H1 (cell line): ENCODE results near the gene MED10. TPM values are rescaled to one million over a fixed set of nuclear protein-coding genes. Genes with fewer than 3 reads are reported as not detected.

Source experiments
- CTCF ChIA-PET: fragments of 300-600 bp; sonication (Branson Sonifier 250); formaldehyde crosslinking; loops from one replicate; lab custom pipeline; 2021; ENCODE audit not compliant: partially characterized antibody; lab: Charles Lee
- POLR2A ChIA-PET: fragments of 300-600 bp; sonication (Branson Sonifier 250); formaldehyde crosslinking; loops from one replicate; lab custom pipeline; 2021; ENCODE audit warnings: inconsistent platforms; ENCODE audit not compliant: partially characterized antibody; lab: Charles Lee
- DNase-seq, 2 experiments: peaks; one replicate each; pipeline versions ENCODE4 v3.0.0 to v3.0.0-alpha.2; 2010 to 2022; ENCODE audit warnings: low spot score in 2 of 2, low read depth in 1 of 2, mixed read lengths in 1 of 2
- FAIRE-seq: peaks from 2 replicates; lab custom pipeline; 2011; peaks lifted over from hg19 to GRCh38; lab: Jason Lieb, UNC
- H2AFZ ChIP-seq: 2 replicates; pipeline ENCODE4 v1.8.1; 2012; ENCODE audit warnings: low read length, inconsistent platforms
- H2AK5ac ChIP-seq: 2 replicates; pipeline ENCODE4 v1.6.1; 2013; ENCODE audit warnings: low read depth, low read length
- H2BK120ac ChIP-seq: replicated peaks from 2 replicates; pipeline ENCODE3; 2013; ENCODE audit warnings: low read depth, low read length, inconsistent platforms
- H2BK12ac ChIP-seq: 2 replicates; pipeline ENCODE4 v1.6.1; 2013; ENCODE audit warnings: low read depth, low read length
- H2BK15ac ChIP-seq: 2 replicates; pipeline ENCODE4 v1.6.1; 2013; ENCODE audit warnings: low read length
- H2BK20ac ChIP-seq: 2 replicates; pipeline ENCODE4 v1.6.1; 2013; ENCODE audit warnings: low read length
- H2BK5ac ChIP-seq: 2 replicates; pipeline ENCODE4 v1.6.1; 2013; ENCODE audit warnings: low read depth, low read length
- H3K14ac ChIP-seq: 2 replicates; pipeline ENCODE4 v1.6.1; 2013; ENCODE audit warnings: inconsistent platforms; ENCODE audit not compliant: insufficient read length
- H3K18ac ChIP-seq: 2 replicates; pipeline ENCODE4 v1.6.1; 2013; ENCODE audit warnings: low read length; ENCODE audit errors: extremely low read depth
- H3K23ac ChIP-seq: 2 replicates; pipeline ENCODE4 v1.6.1; 2013; ENCODE audit warnings: inconsistent platforms; ENCODE audit not compliant: insufficient read length
- H3K23me2 ChIP-seq: 2 replicates; pipeline ENCODE4 v1.6.1; 2013; ENCODE audit warnings: low read depth, low read length
- H3K27ac ChIP-seq: 2 replicates; pipeline ENCODE4 v1.6.1; 2011; ENCODE audit warnings: low read depth, low read length, inconsistent platforms
- H3K27me3 ChIP-seq, 4 experiments: replicated peaks in 1 of 4; 1 replicate in 1 of 4; 2 replicates in 3 of 4; pipeline versions ENCODE4 v1.6.1 to v1.8.1; 2011 to 2013; ENCODE audit warnings: low read length in 3 of 4, mild to moderate bottlenecking in 3 of 4, inconsistent platforms in 2 of 4, mixed read lengths in 2 of 4, moderate library complexity in 1 of 4; ENCODE audit not compliant: control insufficient read depth in 3 of 4, insufficient read depth in 3 of 4; ENCODE audit errors: extremely low read depth in 1 of 4
- H3K36me3 ChIP-seq, 4 experiments: 2 replicates each; pipeline versions ENCODE4 v1.6.1 to v1.8.1; 2011 to 2013; ENCODE audit warnings: mild to moderate bottlenecking in 4 of 4, low read length in 3 of 4, moderate library complexity in 2 of 4, control low read depth in 1 of 4, inconsistent platforms in 1 of 4; ENCODE audit not compliant: insufficient read depth in 4 of 4, control insufficient read depth in 2 of 4
- H3K4ac ChIP-seq: replicated peaks from 2 replicates; pipeline ENCODE3; 2013; ENCODE audit warnings: low read length, low read depth, mixed read lengths, inconsistent platforms; ENCODE audit not compliant: insufficient read length
- H3K4me1 ChIP-seq, 4 experiments: replicated peaks in 1 of 4; 1 replicate in 1 of 4; 2 replicates in 3 of 4; pipeline versions ENCODE4 v1.6.1 to v1.8.1; 2011 to 2013; ENCODE audit warnings: low read length in 3 of 4, inconsistent platforms in 2 of 4, mixed read lengths in 1 of 4; ENCODE audit not compliant: insufficient read depth in 4 of 4, control insufficient read depth in 3 of 4
- H3K4me2 ChIP-seq, 2 experiments: 2 replicates each; pipeline versions ENCODE4 v1.6.1 to v1.8.1; 2011 to 2013; ENCODE audit warnings: low read depth in 2 of 2, low read length in 2 of 2, control low read depth in 1 of 2, inconsistent platforms in 1 of 2, mild to moderate bottlenecking in 1 of 2; ENCODE audit not compliant: insufficient read depth in 1 of 2
- H3K4me3 ChIP-seq, 4 experiments: fragments of 200-600, 300-600 bp in 1 of 4; sonication (generic), shearing (Covaris generic), sonication (Bioruptor Twin) in 1 of 4; 2 replicates each; pipeline versions ENCODE4 v1.5.1 to v1.8.1; 2011 to 2016; ENCODE audit warnings: low read length in 4 of 4, low read depth in 3 of 4, control low read depth in 2 of 4, inconsistent platforms in 2 of 4, mild to moderate bottlenecking in 2 of 4, mixed read lengths in 1 of 4, moderate library complexity in 1 of 4; ENCODE audit not compliant: insufficient read depth in 2 of 4; ENCODE audit errors: extremely low read depth in 1 of 4
- H3K56ac ChIP-seq: replicated peaks from 2 replicates; pipeline ENCODE3; 2013; ENCODE audit warnings: low read depth, mild to moderate bottlenecking, mixed read lengths, low read length, inconsistent platforms; ENCODE audit not compliant: insufficient read length
- H3K79me1 ChIP-seq: 2 replicates; pipeline ENCODE4 v1.6.1; 2013; ENCODE audit warnings: low read depth, low read length, control low read depth
- H3K79me2 ChIP-seq, 2 experiments: 2 replicates each; pipeline versions ENCODE4 v1.6.1 to v1.8.1; 2012 to 2013; ENCODE audit warnings: low read length in 2 of 2, mild to moderate bottlenecking in 2 of 2, inconsistent platforms in 1 of 2; ENCODE audit not compliant: insufficient read depth in 2 of 2, control insufficient read depth in 1 of 2
- H3K9ac ChIP-seq, 4 experiments: replicated peaks in 1 of 4; 1 replicate in 1 of 4; 2 replicates in 3 of 4; pipeline versions ENCODE4 v1.6.1 to v1.8.1; 2011 to 2013; ENCODE audit warnings: low read depth in 3 of 4, low read length in 3 of 4, control low read depth in 2 of 4, mild to moderate bottlenecking in 2 of 4, moderate library complexity in 2 of 4, inconsistent platforms in 1 of 4; ENCODE audit errors: extremely low read depth in 1 of 4
- H3K9me3 ChIP-seq, 2 experiments: 2 replicates each; pipeline versions ENCODE4 v1.6.1 to v1.8.1; 2012 to 2013; ENCODE audit warnings: mild to moderate bottlenecking in 2 of 2, moderate library complexity in 2 of 2, control low read depth in 1 of 2, inconsistent platforms in 1 of 2, low read depth in 1 of 2, low read length in 1 of 2, mixed read lengths in 1 of 2; ENCODE audit not compliant: insufficient read depth in 2 of 2
- H4K20me1 ChIP-seq, 2 experiments: replicated peaks in 1 of 2; 2 replicates each; pipeline versions ENCODE3 to v1.8.1; 2011 to 2013; ENCODE audit warnings: inconsistent platforms in 2 of 2, low read length in 2 of 2, mild to moderate bottlenecking in 1 of 2; ENCODE audit not compliant: insufficient read depth in 2 of 2, control insufficient read depth in 1 of 2
- H4K5ac ChIP-seq: 2 replicates; pipeline ENCODE4 v1.6.1; 2013; ENCODE audit warnings: low read length, low read depth, mixed read lengths, inconsistent platforms; ENCODE audit not compliant: insufficient read length
- H4K8ac ChIP-seq: 2 replicates; pipeline ENCODE4 v1.8.0; 2013; ENCODE audit warnings: mild to moderate bottlenecking, moderate library complexity, low read length, inconsistent platforms; ENCODE audit not compliant: insufficient read depth; ENCODE audit errors: extremely low read depth
- H4K91ac ChIP-seq: replicated peaks from 2 replicates; pipeline ENCODE3; 2013; ENCODE audit warnings: low read length, mixed read lengths, inconsistent platforms; ENCODE audit not compliant: insufficient read length
- BACH1 ChIP-seq: IDR thresholded peaks from 2 replicates; pipeline ENCODE4 v1.6.1; 2012; ENCODE audit warnings: low read length, improper control_type of control experiment
- MAFK ChIP-seq: IDR thresholded peaks from 2 replicates; pipeline ENCODE4 v1.6.1; 2012; ENCODE audit warnings: low read depth, mild to moderate bottlenecking, improper control_type of control experiment, low read length
- RAD21 ChIP-seq, 2 experiments: IDR thresholded peaks in 1 of 2; conservative IDR thresholded peaks in 1 of 2; 2 replicates each; pipeline ENCODE4 v1.6.1; 2011; ENCODE audit warnings: low read depth in 2 of 2, low read length in 2 of 2, improper control_type of control experiment in 1 of 2, inconsistent platforms in 1 of 2, mild to moderate bottlenecking in 1 of 2, moderate library complexity in 1 of 2
- SUZ12 ChIP-seq: fragments of 200-600 bp; sonication (generic); IDR thresholded peaks from 2 replicates; pipeline ENCODE4 v1.6.1; 2012; ENCODE audit warnings: mild to moderate bottlenecking, inconsistent platforms, low read length, moderate library complexity, mixed read lengths
- ZNF274 ChIP-seq: IDR thresholded peaks from 2 replicates; pipeline ENCODE4 v1.7.0; 2012; ENCODE audit warnings: low read length, borderline replicate concordance; ENCODE audit errors: extremely low read depth
- WGBS, 2 experiments: shearing (Covaris generic) in 1 of 2; methylation state at CpG; one replicate each; pipeline versions ENCODE4 v1.1.6 to v1.1.7; 2013 to 2015; ENCODE audit warnings: low lambda C conversion rate in 2 of 2, mixed read lengths in 2 of 2, inconsistent platforms in 1 of 2, low coverage in 1 of 2, missing lambda C conversion rate in 1 of 2; ENCODE audit not compliant: insufficient replicate concordance in 2 of 2, insufficient coverage in 1 of 2, insufficient read length in 1 of 2; ENCODE audit errors: extremely low coverage in 1 of 2, missing lambda C conversion rate in 1 of 2; 5-methylcytosine and 5-hydroxymethylcytosine counted together
- polyA plus RNA-seq, 7 experiments: library from polyadenylated mRNA; depleted of rRNA in 3 of 7; stranded (reverse) in 5 of 7; unstranded in 2 of 7; fragments of >200 nt in 5 of 7; fragments of 200-250 nt in 2 of 7; gene quantifications; 1 replicate in 5 of 7; 2 replicates in 1 of 7; 4 replicates in 1 of 7; pipeline versions ENCODE4 v1.2.1 to v1.2.3, GENCODE V29; 2011 to 2013; ENCODE audit warnings: missing spikeins in 2 of 7, mixed read lengths in 2 of 7
- total RNA-seq: library from RNA; stranded (reverse); fragmentation: NEBNext Ultra II Directional; extraction: Animal tissue kit (Norgen Biotek cat#: 25700); gene quantifications from 2 replicates; pipeline ENCODE4 v1.2.1, GENCODE V29; 2021

Gene MED10
- total and polyA plus RNA-seq, 2 of the 8 experiments (the other 6 are each of a cell fraction or from before 2014, with no cell fraction given): 20.1 to 23.2 TPM

DNA sequence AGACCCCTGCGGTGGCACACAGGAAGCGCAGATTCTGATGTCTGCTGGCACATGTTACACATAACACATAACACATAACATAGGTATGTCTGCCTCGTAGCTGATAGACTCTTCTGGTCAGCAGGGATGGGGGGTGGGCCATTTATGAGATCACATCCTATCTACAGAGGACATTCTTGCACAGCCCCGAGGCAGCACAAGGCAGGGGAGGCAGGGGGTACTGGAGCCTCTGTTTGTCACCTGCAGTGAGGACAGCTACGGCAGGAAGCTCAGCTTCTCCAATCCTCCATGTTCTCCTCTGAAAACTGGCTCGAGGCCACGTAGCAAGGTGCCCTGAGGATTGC, 16.7 kb upstream of the MED10 start:
- no peak overlapping the region for H3K23ac ChIP-seq
- no peak overlapping the region for H2BK20ac ChIP-seq
- H3K79me2 ChIP-seq: no peaks in the 10 kb centered on the region
- H3K27me3 ChIP-seq: no peaks in the 10 kb centered on the region
- no peak overlapping the region for H3K14ac ChIP-seq
- DNase-seq: no peak
- H3K18ac ChIP-seq: no peak overlapping the region
- H2BK120ac ChIP-seq: no peak overlapping the region
- no peak for FAIRE-seq
- no peak overlapping the region for H3K4me3 ChIP-seq
- no peak overlapping the region for H3K4ac ChIP-seq
- CTCF ChIA-PET: no interaction called here
- no peaks in the 10 kb centered on the region for H3K36me3 ChIP-seq
- no peak overlapping the region for H4K91ac ChIP-seq
- no peaks in the 10 kb centered on the region for H3K4me1 ChIP-seq
- no peak overlapping the region for H2BK15ac ChIP-seq
- H4K8ac ChIP-seq: no peak overlapping the region
- H2BK12ac ChIP-seq: no peak overlapping the region
- H3K79me1 ChIP-seq: no peaks in the 10 kb centered on the region
- H2AK5ac ChIP-seq: no peak overlapping the region
- POLR2A ChIA-PET: no interaction called here
- no peak overlapping the region for H3K4me2 ChIP-seq
- no peak overlapping the region for H3K27ac ChIP-seq
- no peak overlapping the region for H3K56ac ChIP-seq
- H4K20me1 ChIP-seq: no peaks in the 10 kb centered on the region
- no peak overlapping the region for H2BK5ac ChIP-seq
- no peak overlapping the region for H2AFZ ChIP-seq
- no peak overlapping the region for H3K9ac ChIP-seq
- no peak overlapping the region for H4K5ac ChIP-seq
- H3K9me3 ChIP-seq: peaks cover 0 to 4% of the 10 kb centered on the region in 2 experiments; a peak in 1 of 4 replicates
- WGBS, 2 experiments: 93% methylated on average over 7 of the region's 7 CpGs; no CpG with 5 or more reads in 1 of the 2 experiments
- H3K23me2 ChIP-seq: no peaks in the 10 kb centered on the region
- TF ChIP-seq MAFK (no peak), RAD21 (IDR thresholded peaks at IDR 0.05 in 1 of 2, conservative IDR thresholded peaks at IDR 0.05 in 1 of 2; ENCODE audit: low read depth in 2 of 2, low read length in 2 of 2) (no peak), SUZ12 (no peak), BACH1 (no peak), ZNF274 (no peak)
